Endothelial cell of umbilical vein (primary cell): Measurements from ENCODE around the gene CD38. TPM values are rescaled to one million over a fixed set of nuclear protein-coding genes. Genes with fewer than 3 reads are reported as not detected.

Experiments
- BruUV-seq: library from RNA; stranded (reverse); fragments of 400-500 nt; replicated peaks from 2 replicates; lab custom pipeline; 2021; lab: Mats Ljungman, UMichigan
- CTCF ChIA-PET: fragments of 300-600, 350-600 bp; sonication (Branson Sonifier 250); formaldehyde crosslinking; loops from one replicate; lab custom pipeline; 2021; ENCODE audit warnings: antibody characterized with exemption, inconsistent platforms; lab: Charles Lee
- POLR2A ChIA-PET: fragments of 300-600, 350-600 bp; sonication (Branson Sonifier 250); formaldehyde crosslinking; loops from one replicate; lab custom pipeline; 2021; ENCODE audit warnings: antibody characterized with exemption, inconsistent platforms; lab: Charles Lee
- DNase-seq: peaks from one replicate; pipeline ENCODE4 v3.0.0-alpha.2; 2011; ENCODE audit warnings: low read depth, low spot score
- FAIRE-seq: peaks from 2 replicates; lab custom pipeline; 2011; peaks lifted over from hg19 to GRCh38; lab: Jason Lieb, UNC
- H2AFZ ChIP-seq: 2 replicates; pipeline ENCODE4 v1.6.0; 2012; ENCODE audit warnings: low read depth, low read length, control low read depth, inconsistent platforms
- H3K27ac ChIP-seq: 2 replicates; pipeline ENCODE4 v1.5.1; 2011; ENCODE audit warnings: low read depth, mild to moderate bottlenecking, control low read depth, low read length, moderate library complexity; ENCODE audit not compliant: insufficient read depth
- H3K27me3 ChIP-seq, 2 experiments: 2 replicates each; pipeline versions ENCODE4 v1.6.0 to v1.6.1; 2011; ENCODE audit warnings: low read length in 2 of 2, mixed read lengths in 1 of 2; ENCODE audit not compliant: control insufficient read depth in 2 of 2, insufficient read depth in 2 of 2
- H3K36me3 ChIP-seq, 2 experiments: 2 replicates in 1 of 2; 3 replicates in 1 of 2; pipeline ENCODE4 v1.5.1; 2011; ENCODE audit warnings: low read length in 2 of 2, mild to moderate bottlenecking in 1 of 2, moderate library complexity in 1 of 2; ENCODE audit not compliant: control insufficient read depth in 2 of 2, insufficient read depth in 2 of 2; ENCODE audit errors: extremely low read depth in 1 of 2
- H3K4me1 ChIP-seq: 3 replicates; pipeline ENCODE4 v1.5.1; 2011; ENCODE audit warnings: mild to moderate bottlenecking, low read length; ENCODE audit not compliant: control insufficient read depth, insufficient read depth; ENCODE audit errors: extremely low read depth
- H3K4me2 ChIP-seq: 2 replicates; pipeline ENCODE4 v1.6.1; 2011; ENCODE audit warnings: low read length, control low read depth, mixed read lengths; ENCODE audit not compliant: insufficient read depth
- H3K4me3 ChIP-seq, 3 experiments: fragments of 200-600 bp in 1 of 3; sonication (generic), shearing (Covaris generic) in 1 of 3; replicated peaks in 1 of 3; 2 replicates each; pipeline ENCODE4 v1.5.1; 2011 to 2016; ENCODE audit warnings: control low read depth in 3 of 3, low read length in 3 of 3, mild to moderate bottlenecking in 2 of 3, inconsistent platforms in 1 of 3, low read depth in 1 of 3, moderate library complexity in 1 of 3; ENCODE audit not compliant: insufficient read depth in 1 of 3
- H3K79me2 ChIP-seq: 2 replicates; pipeline ENCODE4 v1.6.0; 2012; ENCODE audit warnings: low read length, inconsistent platforms; ENCODE audit not compliant: control insufficient read depth, insufficient read depth
- H3K9ac ChIP-seq: replicated peaks from 2 replicates; pipeline ENCODE3; 2011; ENCODE audit warnings: low read length, control low read depth; ENCODE audit not compliant: insufficient read depth; ENCODE audit errors: extremely low read depth
- H3K9me1 ChIP-seq: replicated peaks from 3 replicates; pipeline ENCODE4 v1.6.0; 2011; ENCODE audit warnings: mild to moderate bottlenecking, low read length; ENCODE audit not compliant: control insufficient read depth, insufficient read depth; ENCODE audit errors: extremely low read depth
- H3K9me3 ChIP-seq: replicated peaks from 2 replicates; pipeline ENCODE4 v1.5.1; 2012; ENCODE audit warnings: low read length, inconsistent platforms; ENCODE audit not compliant: control insufficient read depth, insufficient read depth
- H4K20me1 ChIP-seq: replicated peaks from 2 replicates; pipeline ENCODE3; 2011; ENCODE audit warnings: mild to moderate bottlenecking, low read length; ENCODE audit not compliant: control insufficient read depth, insufficient read depth; ENCODE audit errors: extremely low read depth
- EZH2 ChIP-seq: IDR thresholded peaks from 2 replicates; pipeline ENCODE4 v1.6.1; 2012; ENCODE audit warnings: borderline replicate concordance, low read depth, mild to moderate bottlenecking, moderate library complexity, low read length, inconsistent platforms; ENCODE audit not compliant: severe bottlenecking
- GATA2 ChIP-seq: IDR thresholded peaks from 2 replicates; pipeline ENCODE4 v1.7.0; 2011; ENCODE audit warnings: low read depth, mild to moderate bottlenecking, moderate library complexity, mixed read lengths, low read length; ENCODE audit not compliant: insufficient read length, insufficient read depth
- MAX ChIP-seq: IDR thresholded peaks from 2 replicates; pipeline ENCODE4 v1.6.1; 2011; ENCODE audit not compliant: insufficient read depth, insufficient read length
- MYC ChIP-seq: IDR thresholded peaks from one replicate; pipeline ENCODE4 v1.6.1; 2011; ENCODE audit warnings: mild to moderate bottlenecking, low read depth, low read length
- POLR2A ChIP-seq: IDR thresholded peaks from 2 replicates; pipeline ENCODE4 v1.6.1; 2012; ENCODE audit warnings: low read depth, mild to moderate bottlenecking, control low read depth, low read length
- POLR2AphosphoS5 ChIP-seq: IDR thresholded peaks from 2 replicates; pipeline ENCODE4 v1.6.1; 2012; ENCODE audit warnings: low read depth, mild to moderate bottlenecking, control low read depth, low read length, moderate library complexity; ENCODE audit not compliant: insufficient read depth
- dilution Hi-C: fragments of 300-500 bp; cut with MboI; formaldehyde crosslinking; loops from one replicate; pipeline ENCODE4 v1.15.0; 2019; ENCODE audit warnings: low sequenced_read_pairs; ENCODE audit not compliant: extremely low pct_ligation_motif_present
- intact Hi-C: fragments of 100-400 bp; cut with micrococcal nuclease; formaldehyde crosslinking; loops from one replicate; pipeline ENCODE4 v1.10.0; 2022
- polyA plus RNA-seq, 4 experiments: library from polyadenylated mRNA; depleted of rRNA in 3 of 4; stranded (reverse) in 3 of 4; unstranded in 1 of 4; fragments of >200 nt; gene quantifications; 2 replicates each; pipeline versions ENCODE4 v1.2.1 to v1.2.3, GENCODE V29; 2011 to 2012; ENCODE audit warnings: missing spikeins in 1 of 4
- total RNA-seq: library from RNA; stranded (reverse); gene quantifications from 2 replicates; pipeline ENCODE4 v1.2.3, GENCODE V29; 2021
- TF ChIP-seq, protein P1 (sequence below), 2 donors: IDR thresholded peaks; 1 replicate in 1 of 2; 2 replicates in 1 of 2; pipeline ENCODE4 v1.5.1; 2011; ENCODE audit warnings: low read length in 2 of 2, mild to moderate bottlenecking in 2 of 2, moderate library complexity in 2 of 2, control low read depth in 1 of 2, inconsistent platforms in 1 of 2, low read depth in 1 of 2; ENCODE audit not compliant: insufficient read depth in 1 of 2; ENCODE audit errors: extremely low read depth in 1 of 2

CD38 gene
- total and polyA plus RNA-seq, 2 donors (not counting 3 experiments of a cell fraction or from before 2014, with no cell fraction given): 0.11 to 0.31 TPM

DNA sequence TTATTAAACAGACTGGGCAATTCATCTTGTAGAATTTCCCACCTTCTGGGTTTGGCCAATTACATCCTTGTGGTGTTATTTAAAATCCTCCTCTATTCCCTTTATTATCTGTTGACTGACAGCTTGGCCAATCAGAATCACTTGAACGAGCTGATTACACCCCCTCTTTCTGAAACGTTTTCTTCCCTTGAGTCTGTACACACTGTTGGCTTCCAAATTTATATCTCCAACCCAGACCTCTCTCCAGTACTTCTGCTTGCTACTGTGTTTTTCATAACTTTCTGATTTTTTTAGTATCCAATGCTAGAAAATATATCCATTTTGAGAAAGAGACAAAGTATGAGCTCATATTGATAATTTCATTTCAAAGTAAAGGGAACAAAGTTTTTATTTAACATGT, 14.8 kb downstream of the CD38 start:
- no peaks in the 10 kb centered on the region for H3K4me1 ChIP-seq
- TF ChIP-seq MYC (no peak), GATA2 (no peak), POLR2AphosphoS5 (no peak), MAX (no peak), EZH2 (no peak), POLR2A (no peak)
- TF ChIP-seq, protein P1, sequence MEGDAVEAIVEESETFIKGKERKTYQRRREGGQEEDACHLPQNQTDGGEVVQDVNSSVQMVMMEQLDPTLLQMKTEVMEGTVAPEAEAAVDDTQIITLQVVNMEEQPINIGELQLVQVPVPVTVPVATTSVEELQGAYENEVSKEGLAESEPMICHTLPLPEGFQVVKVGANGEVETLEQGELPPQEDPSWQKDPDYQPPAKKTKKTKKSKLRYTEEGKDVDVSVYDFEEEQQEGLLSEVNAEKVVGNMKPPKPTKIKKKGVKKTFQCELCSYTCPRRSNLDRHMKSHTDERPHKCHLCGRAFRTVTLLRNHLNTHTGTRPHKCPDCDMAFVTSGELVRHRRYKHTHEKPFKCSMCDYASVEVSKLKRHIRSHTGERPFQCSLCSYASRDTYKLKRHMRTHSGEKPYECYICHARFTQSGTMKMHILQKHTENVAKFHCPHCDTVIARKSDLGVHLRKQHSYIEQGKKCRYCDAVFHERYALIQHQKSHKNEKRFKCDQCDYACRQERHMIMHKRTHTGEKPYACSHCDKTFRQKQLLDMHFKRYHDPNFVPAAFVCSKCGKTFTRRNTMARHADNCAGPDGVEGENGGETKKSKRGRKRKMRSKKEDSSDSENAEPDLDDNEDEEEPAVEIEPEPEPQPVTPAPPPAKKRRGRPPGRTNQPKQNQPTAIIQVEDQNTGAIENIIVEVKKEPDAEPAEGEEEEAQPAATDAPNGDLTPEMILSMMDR (IDR thresholded peaks at IDR 0.05; ENCODE audit: extremely low read depth in 1 of 2, insufficient read depth in 1 of 2, low read depth in 1 of 2, low read length in 2 of 2): no peak
- dilution Hi-C loops: no loop called here
- H3K36me3 ChIP-seq: no peaks in the 10 kb centered on the region
- H3K9me3 ChIP-seq: no peaks in the 10 kb centered on the region
- no peak overlapping the region for H2AFZ ChIP-seq
- H3K9ac ChIP-seq: no peak overlapping the region
- DNase-seq (no peak), FAIRE-seq (no peak)
- H3K4me2 ChIP-seq: no peak overlapping the region
- H3K4me3 ChIP-seq: no peak overlapping the region
- POLR2A ChIA-PET: no interaction called here
- no peaks in the 10 kb centered on the region for H4K20me1 ChIP-seq
- BruUV-seq: no TSS peak
- no peaks in the 10 kb centered on the region for H3K79me2 ChIP-seq
- no peak overlapping the region for H3K27ac ChIP-seq
- H3K27me3 ChIP-seq: peaks cover 3% of the 10 kb centered on the region in 2 experiments
- CTCF ChIA-PET: interaction anchor here (1.0 to 2.0 kb wide), 3 partner anchors 10 to 163 kb away, joined by 3 to 16 read pairs (median 7); no protein-coding TSS in a partner anchor
- intact Hi-C loops: no loop called here
- H3K9me1 ChIP-seq: no peaks in the 10 kb centered on the region
